Osteocyte (in vitro differentiated cells): ENCODE results near the gene PTP4A2. TPM values are rescaled to one million over a fixed set of nuclear protein-coding genes. Genes with fewer than 3 reads are reported as not detected.

Experiments used
- DNase-seq: peaks from one replicate; pipeline ENCODE4 v3.0.0; 2021; ENCODE audit warnings: mixed read lengths; ENCODE audit not compliant: unreplicated experiment; ENCODE audit errors: extremely low spot score
- H3K27ac Mint-ChIP-seq: one replicate; pipeline ENCODE4 v1.8.0; 2021; ENCODE audit warnings: mild to moderate bottlenecking, mixed read lengths; ENCODE audit not compliant: unreplicated experiment
- H3K27me3 Mint-ChIP-seq: one replicate; pipeline ENCODE4 v1.8.0; 2021; ENCODE audit warnings: mixed read lengths; ENCODE audit not compliant: unreplicated experiment
- H3K36me3 Mint-ChIP-seq: one replicate; pipeline ENCODE4 v1.8.0; 2021; ENCODE audit warnings: mixed read lengths; ENCODE audit not compliant: unreplicated experiment
- H3K4me1 Mint-ChIP-seq: one replicate; pipeline ENCODE4 v1.8.0; 2021; ENCODE audit warnings: mixed read lengths; ENCODE audit not compliant: unreplicated experiment
- H3K4me3 Mint-ChIP-seq: one replicate; pipeline ENCODE4 v1.8.0; 2021; ENCODE audit warnings: mild to moderate bottlenecking, moderate library complexity, mixed read lengths; ENCODE audit not compliant: unreplicated experiment
- H3K9me3 Mint-ChIP-seq: one replicate; pipeline ENCODE4 v1.8.0; 2021; ENCODE audit warnings: mixed read lengths; ENCODE audit not compliant: unreplicated experiment
- CTCF ChIP-seq: fragments of 200-600 bp; sonication (generic); IDR thresholded peaks from 2 replicates; pipeline ENCODE4 v1.5.0; 2021; ENCODE audit warnings: antibody characterized with exemption, mild to moderate bottlenecking, moderate library complexity
- total RNA-seq: library from RNA; stranded (reverse); gene quantifications from 2 replicates; pipeline ENCODE4 v1.2.1, GENCODE V29; 2021

Gene PTP4A2
- total RNA-seq, 1 donor from 2014 or later = 142 TPM

- TF ChIP-seq CTCF = no peak
- no peaks in the 10 kb centered on the region for H3K27me3 Mint-ChIP-seq
- no peaks in the 10 kb centered on the region for H3K36me3 Mint-ChIP-seq
- no peaks in the 10 kb centered on the region for H3K9me3 Mint-ChIP-seq
- H3K4me3 Mint-ChIP-seq = no peak overlapping the region
- no peak for DNase-seq
- H3K27ac Mint-ChIP-seq = no peak overlapping the region
- H3K4me1 Mint-ChIP-seq = peaks cover 23% of the 10 kb centered on the region
Measured at GRCh38 chr1:31976401-31976800, 38.2 kb upstream of the PTP4A2 start.

DNA sequence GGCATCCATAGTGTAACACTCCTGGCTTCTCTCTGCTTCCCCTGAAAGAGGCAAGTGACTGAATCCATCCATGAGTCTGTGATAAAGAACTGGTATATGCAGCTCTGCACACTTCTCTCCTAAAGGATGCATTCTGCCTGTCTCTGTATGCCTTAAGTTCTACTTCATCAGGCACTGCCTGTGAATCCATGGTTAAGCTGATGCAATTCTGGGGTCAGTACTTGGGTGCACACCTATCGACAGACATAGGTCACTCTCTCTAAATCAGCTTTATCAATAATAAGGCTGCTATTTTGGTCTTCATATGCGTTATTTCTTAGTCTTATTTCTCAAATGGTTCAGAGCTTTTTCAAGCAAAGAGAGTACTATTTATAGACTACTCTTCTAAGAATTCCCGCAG is 32.7 kb upstream of the PTP4A2 start:
- H3K4me3 Mint-ChIP-seq = no peak overlapping the region
- H3K9me3 Mint-ChIP-seq = no peaks in the 10 kb centered on the region

GRCh38 chr1:31961536-31961935 is 23.4 kb upstream of the PTP4A2 start:
- no peak overlapping the region for H3K27ac Mint-ChIP-seq
- peaks cover 8% of the 10 kb centered on the region for H3K4me1 Mint-ChIP-seq

More for the DNA sequence above, 32.7 kb upstream of the PTP4A2 start:
- Mint-ChIP-seq H3K27ac (no peak overlapping the region), H3K27me3 (peaks cover 4% of the 10 kb centered on the region), H3K36me3 (no peaks in the 10 kb centered on the region), H3K4me1 (no peaks in the 10 kb centered on the region)
- TF ChIP-seq CTCF = no peak
- no peak for DNase-seq

DNA sequence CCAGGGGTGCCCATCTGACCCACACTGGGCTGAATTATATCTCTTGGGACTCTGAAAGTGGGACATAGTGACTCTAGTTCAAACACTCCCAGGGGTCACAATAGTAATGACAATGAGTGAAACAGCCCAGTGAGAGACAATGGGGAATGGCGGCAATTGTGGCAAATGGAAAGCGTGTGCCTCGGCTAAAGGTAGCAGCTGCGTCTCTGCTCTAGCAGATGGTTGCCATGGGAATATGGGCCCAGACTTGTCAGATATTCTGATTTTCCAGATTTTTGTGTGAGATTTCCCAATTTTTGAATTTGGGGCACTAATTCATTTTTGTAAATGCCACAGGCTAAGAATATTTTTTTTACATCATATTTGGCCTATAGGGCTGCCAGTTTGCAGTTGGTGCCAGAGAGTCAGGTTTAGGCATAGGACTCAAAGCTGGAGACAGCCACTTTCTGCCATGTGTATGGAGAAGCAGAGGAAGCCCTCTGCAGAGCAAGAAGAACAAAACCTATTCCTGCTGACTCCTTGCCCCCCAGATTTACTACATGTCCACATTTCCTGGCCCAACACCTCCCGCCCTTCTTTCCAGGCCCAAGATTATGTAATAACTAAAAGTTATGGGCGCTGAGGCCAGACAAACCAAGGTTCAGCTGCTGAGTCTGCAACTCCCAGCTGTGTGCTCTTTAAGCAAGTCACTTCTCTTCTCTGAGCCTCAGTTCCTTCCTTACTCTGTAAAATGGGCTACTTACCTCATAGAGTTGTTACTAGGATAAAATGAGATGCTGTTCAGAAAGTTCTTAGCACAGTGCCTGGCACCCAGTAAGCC is 21.6 kb upstream of the PTP4A2 start:
- Mint-ChIP-seq H3K4me3 (no peak overlapping the region), H3K9me3 (no peaks in the 10 kb centered on the region), H3K4me1 (peaks cover 22% of the 10 kb centered on the region), H3K27me3 (no peaks in the 10 kb centered on the region), H3K27ac (no peak overlapping the region), H3K36me3 (no peaks in the 10 kb centered on the region)
- DNase-seq = no peak
- TF ChIP-seq CTCF = no peak

More at GRCh38 chr1:31961536-31961935, 23.4 kb upstream of the PTP4A2 start:
- no peak for DNase-seq
- Mint-ChIP-seq H3K4me3 (no peak overlapping the region), H3K9me3 (no peaks in the 10 kb centered on the region), H3K36me3 (no peaks in the 10 kb centered on the region), H3K27me3 (no peaks in the 10 kb centered on the region)
- TF ChIP-seq CTCF = no peak

DNA sequence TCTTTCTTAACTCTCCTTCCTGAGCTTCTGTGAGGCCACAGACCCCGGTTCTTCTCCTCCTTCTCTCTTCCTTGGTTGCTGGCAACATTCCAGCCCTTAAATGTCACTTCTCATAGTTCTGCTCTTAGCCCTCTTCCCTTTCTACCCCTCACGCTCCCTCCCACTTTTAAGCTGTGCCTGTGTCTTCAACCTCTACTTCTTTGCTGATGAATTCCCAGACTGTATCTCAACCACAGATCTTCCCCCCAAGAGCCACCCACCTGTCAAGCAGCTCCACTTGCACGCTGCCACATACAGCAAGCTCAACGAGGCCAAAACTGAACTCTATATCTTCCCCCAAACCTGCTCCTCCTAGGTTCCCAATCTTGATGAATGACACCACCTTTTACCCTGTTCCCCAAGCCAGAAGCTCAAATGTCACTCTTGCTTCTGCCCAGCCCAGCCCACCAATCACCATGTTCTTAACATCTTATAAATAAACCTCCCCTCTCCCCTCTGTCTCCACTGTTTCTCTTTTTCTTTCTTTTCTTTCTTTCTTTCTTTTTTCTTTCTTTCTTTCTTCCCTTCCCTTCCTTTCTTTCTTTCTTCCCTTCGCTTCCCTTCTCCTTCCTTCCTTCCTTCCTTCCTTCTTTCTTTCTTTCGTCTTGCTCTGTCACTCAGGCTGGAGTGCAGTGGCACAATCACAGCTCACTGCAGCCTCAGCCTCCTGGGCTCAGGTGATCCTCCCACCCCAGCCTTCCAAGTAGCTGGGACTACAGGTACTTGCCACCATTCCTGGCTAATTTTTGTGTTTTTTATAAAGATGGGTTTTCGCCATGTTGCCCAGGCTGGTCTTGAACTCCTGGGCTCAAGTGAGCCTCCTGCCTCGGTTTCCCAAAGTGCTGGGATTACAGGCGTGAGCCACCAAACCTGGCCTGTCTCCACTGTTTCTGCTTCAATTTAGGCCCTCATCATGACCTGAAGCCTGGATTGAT is 19.8 kb upstream of the PTP4A2 start:
- no peaks in the 10 kb centered on the region for H3K27me3 Mint-ChIP-seq
- no peak overlapping the region for H3K4me3 Mint-ChIP-seq
- DNase-seq = no peak
- no peaks in the 10 kb centered on the region for H3K36me3 Mint-ChIP-seq
- H3K4me1 Mint-ChIP-seq = peaks cover 26% of the 10 kb centered on the region
- no peak for TF ChIP-seq CTCF
- H3K9me3 Mint-ChIP-seq = no peaks in the 10 kb centered on the region
- H3K27ac Mint-ChIP-seq = peak overlapping the region; percentile 95
